Left lung (tissue), 10 donors: ENCODE data around the gene GPX5. TPM values are rescaled to one million over a fixed set of nuclear protein-coding genes. Genes with fewer than 3 reads are reported as not detected.
A peak's percentile ranks its signal among the peaks of the same experiment; 100 is the strongest.

Experiments used
- ATAC-seq: fragments of 200-7000 bp; cut with Tn5 transposase; one replicate; pipeline ENCODE4 v1.9.1; 2020; ENCODE audit warnings: moderate library complexity
- DNase-seq, 4 donors: peaks; one replicate each; pipeline ENCODE4 v3.0.0-alpha.2; 2013 to 2020
- H3K27ac ChIP-seq, 2 donors: fragments of 200-600 bp; sonication (generic) in 1 of 2; one replicate each; pipeline versions ENCODE4 v1.5.0 to v1.8.0; 2020 to 2021
- H3K27me3 ChIP-seq, 2 donors: fragments of 200-600 bp; sonication (generic) in 1 of 2; one replicate each; pipeline versions ENCODE4 v1.5.0 to v1.8.0; 2020 to 2021
- H3K36me3 ChIP-seq, 2 donors: fragments of 200-600 bp; sonication (generic) in 1 of 2; one replicate each; pipeline versions ENCODE4 v1.5.0 to v1.8.0; 2020 to 2021
- H3K4me1 ChIP-seq, 2 donors: fragments of 200-600 bp; one replicate each; pipeline ENCODE4 v1.8.0; 2021
- H3K4me3 ChIP-seq, 2 donors: fragments of 200-600 bp; sonication (generic) in 1 of 2; one replicate each; pipeline versions ENCODE4 v1.5.0 to v1.8.0; 2020 to 2021; ENCODE audit warnings: mild to moderate bottlenecking in 1 of 2
- H3K9me3 ChIP-seq, 2 donors: fragments of 200-600 bp; sonication (generic) in 1 of 2; one replicate each; pipeline versions ENCODE4 v1.5.0 to v1.8.0; 2020 to 2021
- CTCF ChIP-seq, 2 donors: fragments of 200-600 bp; sonication (generic) in 1 of 2; IDR thresholded peaks; one replicate each; pipeline versions ENCODE4 v1.5.0 to v1.8.0; 2021; ENCODE audit warnings: antibody characterized with exemption in 2 of 2
- intact Hi-C, 2 donors: fragments of 100-400 bp; cut with DNase I; formaldehyde crosslinking; loops; one replicate each; pipeline versions ENCODE4 v1.11.2 to v1.14.2; 2022
- polyA plus RNA-seq, 6 donors: library from polyadenylated mRNA; unstranded; fragments of 120-200 nt; gene quantifications; one replicate each; pipeline ENCODE4 v1.2.1, GENCODE V29; 2013; ENCODE audit not compliant: insufficient read length in 6 of 6
- total RNA-seq, 2 donors: library from RNA; stranded (reverse); fragmentation: NEBNext Ultra II Directional; extraction: Animal tissue kit (Norgen Biotek cat#: 25700); gene quantifications; one replicate each; pipeline ENCODE4 v1.2.1, GENCODE V29; 2021
- donor health status: DM: no; HTN: yes; CAD: no.
- donor health status: DM: no; HTN: no; CAD: no.

Gene GPX5
- total and polyA plus RNA-seq, 8 donors, result 0.11 to 0.31 (median 0.22) TPM; not detected in 4

- Histone ChIP-seq H3K4me3 (no peak overlapping the region), H3K27ac (no peak overlapping the region), H3K36me3 (no peaks in the 10 kb centered on the region), H3K9me3 (no peaks in the 10 kb centered on the region), H3K27me3 (peaks cover 5 to 23% of the 10 kb centered on the region in 2 donors), H3K4me1 (no peaks in the 10 kb centered on the region)
- intact Hi-C loops, result no loop called here
- ATAC-seq (no peak), DNase-seq (no peak)
- TF ChIP-seq CTCF (IDR thresholded peaks at IDR 0.05), result no peak
These were observed 7.7 kb upstream of the GPX5 start for GRCh38 chr6:28517964-28518363.

GRCh38 chr6:28522594-28523240 lies 3.0 kb upstream of the GPX5 start:
- ATAC-seq (no peak), DNase-seq (no peak)
- intact Hi-C loops, result no loop called here
- Histone ChIP-seq H3K4me1 (no peaks in the 10 kb centered on the region), H3K4me3 (no peak overlapping the region), H3K27ac (no peak overlapping the region), H3K27me3 (peaks cover 0 to 53% of the 10 kb centered on the region in 2 donors), H3K9me3 (no peaks in the 10 kb centered on the region), H3K36me3 (no peaks in the 10 kb centered on the region)
- no peak for TF ChIP-seq CTCF (IDR thresholded peaks at IDR 0.05)

- Histone ChIP-seq H3K4me3 (no peak overlapping the region), H3K4me1 (no peaks in the 10 kb centered on the region), H3K27me3 (peaks cover 0 to 53% of the 10 kb centered on the region in 2 donors), H3K36me3 (no peaks in the 10 kb centered on the region), H3K9me3 (no peaks in the 10 kb centered on the region), H3K27ac (no peak overlapping the region)
- ATAC-seq (no peak), DNase-seq (peak in 2 of 4 donors; percentile 5 to 33)
- intact Hi-C loops, result no loop called here
- no peak for TF ChIP-seq CTCF (IDR thresholded peaks at IDR 0.05)
These were observed 2.4 kb upstream of the GPX5 start for GRCh38 chr6:28523241-28523622.

- no peak for TF ChIP-seq CTCF (IDR thresholded peaks at IDR 0.05)
- DNase-seq, result no peak
- ATAC-seq, result no peak
- H3K9me3 ChIP-seq, result no peaks in the 10 kb centered on the region
- H3K4me3 ChIP-seq, result no peak overlapping the region
- no peaks in the 10 kb centered on the region for H3K36me3 ChIP-seq
- H3K27me3 ChIP-seq, result peaks cover 0 to 57% of the 10 kb centered on the region in 2 donors
- H3K27ac ChIP-seq, result no peak overlapping the region
- no peaks in the 10 kb centered on the region for H3K4me1 ChIP-seq
- intact Hi-C loops, result no loop called here
These were observed 5.1 kb downstream of the GPX5 start for GRCh38 chr6:28530777-28531176.

GRCh38 chr6:28531479-28532128 lies 5.9 kb downstream of the GPX5 start:
- no peak for ATAC-seq
- H3K4me3 ChIP-seq, result no peak overlapping the region

More at GRCh38 chr6:28531479-28532128, 5.9 kb downstream of the GPX5 start:
- H3K36me3 ChIP-seq, result no peaks in the 10 kb centered on the region
- intact Hi-C loops, result no loop called here
- peaks cover under 1 to 57% of the 10 kb centered on the region in 2 donors for H3K27me3 ChIP-seq
- no peak overlapping the region for H3K27ac ChIP-seq
- no peaks in the 10 kb centered on the region for H3K4me1 ChIP-seq
- TF ChIP-seq CTCF (IDR thresholded peaks at IDR 0.05), result no peak
- no peaks in the 10 kb centered on the region for H3K9me3 ChIP-seq
- DNase-seq, result no peak
